ENCODE data around the gene NRAP.

- TF ChIP-seq EZH2phosphoT487 (IDR thresholded peaks at IDR 0.05; ENCODE audit: insufficient read depth, low read depth), result no peak
- TF ChIP-seq EZH2 (IDR thresholded peaks at IDR 0.05; ENCODE audit: insufficient read depth, poor library complexity, severe bottlenecking), result no peak
Observed at GRCh38 chr10:113612154-113612553, 51.7 kb downstream of the NRAP start.

Data from GM23248 (cell line).